Measurements from ENCODE around the gene SEC14L1.

DNA sequence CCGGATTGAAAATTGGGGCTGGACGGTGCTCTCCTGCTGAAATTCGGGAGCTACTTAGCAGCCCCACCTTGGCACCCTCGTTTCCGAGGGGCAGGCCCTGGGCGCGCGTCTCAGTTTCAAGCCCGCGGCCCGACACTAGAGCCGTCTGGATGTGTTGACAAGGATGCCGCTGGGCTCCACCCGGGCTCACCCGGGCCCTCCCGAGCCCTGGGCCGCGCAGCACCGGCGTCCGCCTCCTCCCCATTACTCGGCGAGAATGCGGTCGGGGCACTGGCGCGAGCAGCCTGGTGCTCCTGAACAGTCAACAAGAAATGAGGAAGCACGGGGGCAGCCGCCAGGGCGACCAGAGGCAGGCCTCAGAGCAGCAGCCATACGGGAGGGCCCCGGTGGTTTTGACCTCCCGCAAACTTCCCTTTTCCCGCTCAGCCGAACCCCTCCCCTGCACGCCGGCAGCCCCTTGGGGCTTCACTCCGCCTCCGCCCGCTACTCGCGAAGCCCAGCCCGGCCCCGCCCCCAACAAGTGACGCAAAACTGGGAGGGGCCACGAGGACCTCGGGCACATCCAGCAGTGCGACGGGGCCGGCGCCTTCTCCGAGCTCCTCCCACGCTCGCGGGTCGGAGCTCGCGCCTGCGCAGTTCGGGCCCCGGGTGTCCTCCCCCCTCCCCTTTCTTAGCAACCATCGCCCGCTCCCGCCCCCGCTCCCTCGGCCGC is 447 bp upstream of the SEC14L1 start:
- TF ChIP-seq POLR2A (IDR thresholded peaks at IDR 0.05): peak; percentile 95 to 96
- TF ChIP-seq, protein P1, sequence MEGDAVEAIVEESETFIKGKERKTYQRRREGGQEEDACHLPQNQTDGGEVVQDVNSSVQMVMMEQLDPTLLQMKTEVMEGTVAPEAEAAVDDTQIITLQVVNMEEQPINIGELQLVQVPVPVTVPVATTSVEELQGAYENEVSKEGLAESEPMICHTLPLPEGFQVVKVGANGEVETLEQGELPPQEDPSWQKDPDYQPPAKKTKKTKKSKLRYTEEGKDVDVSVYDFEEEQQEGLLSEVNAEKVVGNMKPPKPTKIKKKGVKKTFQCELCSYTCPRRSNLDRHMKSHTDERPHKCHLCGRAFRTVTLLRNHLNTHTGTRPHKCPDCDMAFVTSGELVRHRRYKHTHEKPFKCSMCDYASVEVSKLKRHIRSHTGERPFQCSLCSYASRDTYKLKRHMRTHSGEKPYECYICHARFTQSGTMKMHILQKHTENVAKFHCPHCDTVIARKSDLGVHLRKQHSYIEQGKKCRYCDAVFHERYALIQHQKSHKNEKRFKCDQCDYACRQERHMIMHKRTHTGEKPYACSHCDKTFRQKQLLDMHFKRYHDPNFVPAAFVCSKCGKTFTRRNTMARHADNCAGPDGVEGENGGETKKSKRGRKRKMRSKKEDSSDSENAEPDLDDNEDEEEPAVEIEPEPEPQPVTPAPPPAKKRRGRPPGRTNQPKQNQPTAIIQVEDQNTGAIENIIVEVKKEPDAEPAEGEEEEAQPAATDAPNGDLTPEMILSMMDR (IDR thresholded peaks at IDR 0.05): peak in 2 of 4 experiments; percentile 29 to 43
- TF ChIP-seq EP300 (IDR thresholded peaks at IDR 0.05): no peak
- TF ChIP-seq POLR2AphosphoS5 (IDR thresholded peaks at IDR 0.05): peak; percentile 97
